ENCODE results near the gene POP7.
"Not testable (repeated sequence)": the region's sequence is repeated elsewhere in the genome, so short reads cannot be mapped to it uniquely, and the experiment has no call there.

POP7 gene

GRCh38 chr7:100705753-100706671 is at the start of gene POP7:
POP7 (plus strand) TSS chr7:100706121; CDS start chr7:100706831, 710 bp downstream.
- peak; percentile 98 for DNase-seq

- not testable (repeated sequence) for DNase-seq
Observed at GRCh38 chr7:100662194-100662776, 43.6 kb upstream of the POP7 start.

- no peak for DNase-seq
Observed at GRCh38 chr7:100665168-100665726, 40.7 kb upstream of the POP7 start.

- no peak for DNase-seq
Observed at GRCh38 chr7:100667331-100668068, 38.4 kb upstream of the POP7 start.

GRCh38 chr7:100668069-100668449 is 37.9 kb upstream of the POP7 start:
- DNase-seq, result no peak

- not testable (repeated sequence) for DNase-seq
Observed at GRCh38 chr7:100669106-100669505, 36.8 kb upstream of the POP7 start.

- no peak for DNase-seq
Observed at GRCh38 chr7:100670074-100670473, 35.8 kb upstream of the POP7 start.

- no peak for DNase-seq
Observed at GRCh38 chr7:100671353-100672327, 34.3 kb upstream of the POP7 start.

- DNase-seq, result peak; percentile 99
Observed at GRCh38 chr7:100673302-100673941, 32.5 kb upstream of the POP7 start, which contains the start of gene GNB2. GNB2 (plus strand) TSS chr7:100673740; CDS start chr7:100676266, 2,526 bp downstream.

GRCh38 chr7:100673942-100674410 is 31.9 kb upstream of the POP7 start:
- peak; percentile 53 for DNase-seq

GRCh38 chr7:100674411-100675104 is 31.4 kb upstream of the POP7 start:
- DNase-seq, result no peak

GRCh38 chr7:100675105-100675451 is 30.8 kb upstream of the POP7 start:
- no peak for DNase-seq

GRCh38 chr7:100675581-100676350 is 30.2 kb upstream of the POP7 start:
- DNase-seq, result peak; percentile 96

- no peak for DNase-seq
Observed at GRCh38 chr7:100676501-100677306, 29.2 kb upstream of the POP7 start.

- DNase-seq, result no peak
Observed at GRCh38 chr7:100677308-100678267, 28.3 kb upstream of the POP7 start.

GRCh38 chr7:100678291-100678984 is 27.5 kb upstream of the POP7 start:
- DNase-seq, result no peak

Data from CD4-positive, alpha-beta T cell treated with Interleukin-12 subunit alpha and Interleukin-12 subunit beta, for 1 hour (primary cell).